Midbrain (tissue), 1 donor: Measurements from ENCODE around the gene TIGIT.

ENCODE experiments used
- DNase-seq: peaks from one replicate; lab custom pipeline; 2025; lab: John Stamatoyannopoulos, UW

The TIGIT gene

DNA sequence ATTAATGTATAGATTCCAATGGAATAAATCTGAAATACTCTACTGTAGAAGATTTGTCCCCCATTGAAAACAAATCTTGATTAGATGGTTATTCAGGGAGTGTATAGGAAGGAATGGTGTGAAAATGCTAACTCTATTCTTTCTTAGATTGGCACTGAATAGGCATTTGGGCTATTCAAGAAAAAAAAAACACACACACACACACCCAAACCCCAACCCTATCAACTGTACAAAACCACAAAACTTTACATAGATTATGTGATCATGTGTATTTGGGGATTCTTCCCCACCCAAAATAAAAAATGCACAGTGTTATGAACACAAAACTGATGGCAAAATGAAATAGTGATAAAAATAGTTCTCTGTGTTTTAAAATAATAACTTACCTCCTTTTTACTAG, 61.8 kb downstream of the TIGIT start:
- no peak for DNase-seq

DNA sequence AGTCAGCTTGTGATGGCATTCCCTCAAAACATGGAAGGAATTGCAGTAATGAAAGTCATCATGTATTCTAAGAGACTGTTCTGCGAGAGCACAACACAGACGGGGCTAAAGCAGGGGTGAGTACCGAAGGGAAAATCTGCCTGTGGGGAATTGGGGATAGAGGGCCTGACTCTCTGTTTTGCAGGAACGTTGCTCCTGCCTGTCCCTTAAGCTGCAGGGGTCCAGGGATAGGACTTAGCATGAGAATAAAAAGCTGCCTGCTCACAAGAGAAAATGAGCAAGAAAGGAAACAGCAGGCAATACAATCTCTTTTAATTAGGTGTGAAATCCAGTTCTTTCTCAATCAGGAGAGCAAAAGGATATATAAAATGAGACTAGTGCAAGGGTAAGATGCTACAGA, 62.2 kb downstream of the TIGIT start:
- DNase-seq: no peak

DNA sequence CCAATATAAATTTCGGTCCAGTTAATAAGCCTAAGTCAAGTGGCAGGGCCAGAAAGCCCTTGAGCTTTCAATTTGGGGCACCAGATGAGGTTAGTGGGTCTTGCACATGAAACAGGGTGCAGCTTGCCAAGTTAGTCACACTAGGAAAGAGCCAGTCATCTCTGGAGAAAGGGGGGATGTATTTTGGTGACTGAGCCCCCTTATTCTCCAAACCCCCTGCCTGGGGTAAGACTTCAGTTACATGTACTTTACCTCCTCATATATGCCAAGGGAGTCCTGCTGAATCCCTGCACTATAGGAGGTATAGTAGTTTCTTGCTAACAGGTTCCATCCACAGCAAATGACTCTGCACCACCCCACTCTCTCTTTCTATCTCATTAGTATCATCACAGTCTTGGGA, 62.7 kb downstream of the TIGIT start:
- DNase-seq: no peak
